K562 (cell line): Measurements from ENCODE around the gene PARP4. TPM values are rescaled to one million over a fixed set of nuclear protein-coding genes. Genes with fewer than 3 reads are reported as not detected.
A peak's percentile ranks its signal among the peaks of the same experiment; 100 is the strongest.

Experiments used
- ADNP ChIP-seq: fragments of 200-800 bp; sonication (Bioruptor generic); IDR thresholded peaks from 2 replicates; pipeline ENCODE4 v1.6.1; 2016; ENCODE audit warnings: missing genetic modification characterization, missing compliant biosample characterization
- CTBP1 ChIP-seq: fragments of 450-650 bp; IDR thresholded peaks from 2 replicates; pipeline ENCODE4 v1.6.1; 2016; ENCODE audit warnings: borderline replicate concordance
- ETV5 ChIP-seq: sonication (generic); formaldehyde crosslinking; IDR thresholded peaks from 2 replicates; pipeline ENCODE4 v1.4.0; 2020; ENCODE audit warnings: low read depth, mild to moderate bottlenecking, missing genetic modification reagents
- HDAC8 ChIP-seq: fragments of 450-650 bp; IDR thresholded peaks from 2 replicates; pipeline ENCODE4 v1.6.1; 2016; ENCODE audit warnings: mild to moderate bottlenecking, missing genetic modification characterization, moderate library complexity, missing compliant biosample characterization
- HMBOX1 ChIP-seq: sonication (generic); IDR thresholded peaks from 2 replicates; pipeline ENCODE4 v1.6.1; 2016
- KDM1A ChIP-seq, 2 experiments: fragments of 450-650 bp; IDR thresholded peaks; 2 replicates each; pipeline ENCODE4 v1.6.1; 2016; ENCODE audit warnings: mild to moderate bottlenecking in 2 of 2
- KDM4B ChIP-seq, 2 experiments: fragments of 450-650 bp in 1 of 2; sonication (generic) in 1 of 2; IDR thresholded peaks; 2 replicates each; pipeline ENCODE4 v1.6.1; 2016 to 2017; ENCODE audit warnings: borderline replicate concordance in 2 of 2, antibody characterized with exemption in 1 of 2, low read depth in 1 of 2, mild to moderate bottlenecking in 1 of 2
- MLLT1 ChIP-seq, 2 experiments: fragments of 450-650 bp; IDR thresholded peaks; 2 replicates each; pipeline ENCODE4 v1.6.1; 2016
- MNT ChIP-seq, 2 experiments: fragments of 450-650 bp; conservative IDR thresholded peaks; 2 replicates each; pipeline ENCODE4 v1.6.1; 2017; ENCODE audit warnings: mild to moderate bottlenecking in 2 of 2, moderate library complexity in 2 of 2
- MTA2 ChIP-seq: fragments of 450-650 bp; IDR thresholded peaks from 2 replicates; pipeline ENCODE4 v1.6.1; 2016; ENCODE audit warnings: low read depth
- MYBL2 ChIP-seq, 2 experiments: fragments of 450-650 bp in 1 of 2; sonication (generic) in 1 of 2; formaldehyde crosslinking in 1 of 2; IDR thresholded peaks; 2 replicates each; pipeline versions ENCODE4 v1.6.1 to v1.8.1; 2017 to 2022; ENCODE audit warnings: borderline replicate concordance in 1 of 2, inconsistent platforms in 1 of 2, low read depth in 1 of 2, mild to moderate bottlenecking in 1 of 2, missing genetic modification reagents in 1 of 2, moderate library complexity in 1 of 2
- MYNN ChIP-seq, 2 experiments: sonication (generic); formaldehyde crosslinking in 1 of 2; IDR thresholded peaks; 2 replicates each; pipeline versions ENCODE4 v1.5.0 to v1.6.1; 2016 to 2020; ENCODE audit warnings: antibody characterized with exemption in 1 of 2, missing genetic modification reagents in 1 of 2
- PCBP1 ChIP-seq: fragments of 200-400 bp; formaldehyde crosslinking; IDR thresholded peaks from 2 replicates; pipeline ENCODE4 v1.6.1; 2018; ENCODE audit warnings: mild to moderate bottlenecking, low read depth, low read length; ENCODE audit not compliant: poor library complexity, severe bottlenecking
- POLR2A ChIP-seq: fragments of 450-650 bp; conservative IDR thresholded peaks from 2 replicates; pipeline ENCODE4 v1.6.1; 2016
- SIRT6 ChIP-seq: IDR thresholded peaks from one replicate; pipeline ENCODE4 v1.6.1; 2012; ENCODE audit warnings: low read depth, mild to moderate bottlenecking, control low read depth, inconsistent platforms, low read length, moderate library complexity
- TBL1XR1 ChIP-seq, 2 experiments: IDR thresholded peaks; 2 replicates each; pipeline ENCODE4 v1.6.1; 2012; ENCODE audit warnings: improper control_type of control experiment in 2 of 2, low read length in 2 of 2, mild to moderate bottlenecking in 1 of 2
- TRIM28 ChIP-seq: fragments of 450-650 bp; IDR thresholded peaks from 2 replicates; pipeline ENCODE4 v1.6.1; 2017
- TSHZ1 ChIP-seq: fragments of 250-450 bp; sonication (Bioruptor Pico); IDR thresholded peaks from 2 replicates; pipeline ENCODE4 v1.4.0; 2020; ENCODE audit warnings: mild to moderate bottlenecking, moderate library complexity
- ZNF121 ChIP-seq: sonication (generic); formaldehyde crosslinking; conservative IDR thresholded peaks from 2 replicates; pipeline ENCODE4 v1.8.0; 2022; ENCODE audit warnings: missing genetic modification reagents
- polyA plus RNA-seq, 8 experiments: library from polyadenylated mRNA; depleted of rRNA in 4 of 8; stranded (reverse) in 5 of 8; unstranded in 3 of 8; fragments of >200 nt; fragmentation: Nextera tagmentation in 2 of 8; fragmentation: Illumina TruSeq in 1 of 8; extraction: Ambion mirVana in 2 of 8; extraction: Trizol in 1 of 8; gene quantifications; 2 replicates each; pipeline versions ENCODE4 v1.2.1 to v1.2.3, GENCODE V29; 2011 to 2014; ENCODE audit warnings: inconsistent platforms in 1 of 8, missing spikeins in 1 of 8
- total RNA-seq, 7 experiments: library from RNA; depleted of rRNA in 6 of 7; stranded (reverse); fragments of >200 nt in 6 of 7; fragmentation: Illumina TruSeq in 2 of 7; extraction: Trizol in 2 of 7; gene quantifications; 2 replicates each; pipeline versions ENCODE4 v1.2.1 to v1.2.3, GENCODE V29; 2011 to 2021; ENCODE audit warnings: low replicate concordance in 1 of 7

PARP4 gene
- total and polyA plus RNA-seq, 9 of the 15 experiments (the other 6 are each of a cell fraction or from before 2014, with no cell fraction given) = 6.3 to 26.3 (median 18.8) TPM

- TF ChIP-seq MNT (conservative IDR thresholded peaks at IDR 0.05) (peak; percentile 46 to 72; a peak in 2 of 4 replicates), PCBP1 (no peak), HMBOX1 (peak; percentile 32; the same call in 1 of the 2 replicates), TSHZ1 (CRISPR knock-in tag) (no peak), ADNP (tag) (no peak), ETV5 (CRISPR knock-in tag) (peak; percentile 57), TBL1XR1 (IDR thresholded peaks at IDR 0.05; ENCODE audit: low read length in 2 of 2) (no peak), HDAC8 (no peak), MYBL2 (IDR thresholded peaks at IDR 0.05; ENCODE audit: low read depth) (no peak), MYBL2 (CRISPR knock-in tag; IDR thresholded peaks at IDR 0.05; ENCODE audit: borderline replicate concordance) (no peak), POLR2A (peak; percentile 91), ZNF121 (no peak), MYNN (IDR thresholded peaks at IDR 0.05) (no peak), MYNN (CRISPR knock-in tag; IDR thresholded peaks at IDR 0.05) (no peak), MTA2 (no peak), MLLT1 (IDR thresholded peaks at IDR 0.05) (no peak), KDM1A (IDR thresholded peaks at IDR 0.05) (no peak), SIRT6 (no peak), KDM4B (IDR thresholded peaks at IDR 0.05; ENCODE audit: borderline replicate concordance in 2 of 2, low read depth in 1 of 2) (peak in 1 of 2 experiments; percentile 78; a peak in 1 of 4 replicates), TRIM28 (no peak), CTBP1 (peak; percentile 57; the same call in 1 of the 2 replicates)
These were observed at the start of gene PARP4 (continued) for GRCh38 chr13:24512197-24512907.
